Lung (tissue), 12 donors: ENCODE results near the gene P2RX6. TPM values are rescaled to one million over a fixed set of nuclear protein-coding genes. Genes with fewer than 3 reads are reported as not detected.

Source experiments
- ATAC-seq: fragments of 200-7000 bp; cut with Tn5 transposase; one replicate; pipeline ENCODE4 v1.9.1; 2020; ENCODE audit warnings: moderate number of reproducible peaks; ENCODE audit not compliant: insufficient read depth, low FRiP score
- DNase-seq, 3 donors: peaks; one replicate each; pipeline ENCODE4 v3.0.0-alpha.2; 2013 to 2017
- H3K27ac ChIP-seq, 2 donors: one replicate each; pipeline ENCODE4 v1.5.1; 2013; ENCODE audit warnings: mild to moderate bottlenecking in 2 of 2, moderate library complexity in 2 of 2, control low read depth in 1 of 2, inconsistent platforms in 1 of 2, low read depth in 1 of 2, low read length in 1 of 2
- H3K27me3 ChIP-seq, 3 donors: one replicate each; pipeline ENCODE4 v1.5.1; 2013; ENCODE audit warnings: low read length in 2 of 3; ENCODE audit not compliant: control insufficient read depth in 3 of 3, insufficient read depth in 3 of 3
- H3K36me3 ChIP-seq, 4 donors: one replicate each; pipeline ENCODE4 v1.5.1; 2013; ENCODE audit warnings: low read length in 4 of 4, mild to moderate bottlenecking in 1 of 4, moderate library complexity in 1 of 4; ENCODE audit not compliant: control insufficient read depth in 4 of 4, insufficient read depth in 4 of 4
- H3K4me1 ChIP-seq, 5 donors: one replicate each; pipeline ENCODE4 v1.5.1; 2013; ENCODE audit warnings: low read length in 5 of 5, mild to moderate bottlenecking in 2 of 5, moderate library complexity in 1 of 5; ENCODE audit not compliant: control insufficient read depth in 5 of 5, insufficient read depth in 5 of 5
- H3K4me3 ChIP-seq: one replicate; pipeline ENCODE4 v1.5.1; 2013; ENCODE audit warnings: mild to moderate bottlenecking, control low read depth, moderate library complexity
- H3K9ac ChIP-seq, 2 donors: one replicate each; pipeline ENCODE4 v1.5.1; 2013; ENCODE audit warnings: low read length in 2 of 2, control low read depth in 1 of 2; ENCODE audit not compliant: insufficient read depth in 1 of 2
- H3K9me3 ChIP-seq, 4 donors: one replicate each; pipeline ENCODE4 v1.5.1; 2013; ENCODE audit warnings: low read length in 3 of 4, mild to moderate bottlenecking in 1 of 4, moderate library complexity in 1 of 4; ENCODE audit not compliant: control insufficient read depth in 4 of 4, insufficient read depth in 3 of 4
- CTCF ChIP-seq: IDR thresholded peaks from 2 replicates; pipeline ENCODE4 v1.5.1; 2012; ENCODE audit warnings: mild to moderate bottlenecking; ENCODE audit errors: control extremely low read depth, extremely low read depth
- WGBS, 2 donors: extraction: QIAGEN DNeasy Blood & Tissue Kit; methylation state at CpG; one replicate each; pipeline ENCODE4 v1.1.7; 2013; 5-methylcytosine and 5-hydroxymethylcytosine counted together
- polyA plus RNA-seq, 2 donors: library from polyadenylated mRNA; stranded (reverse); fragments of 200-250 nt; gene quantifications; one replicate each; pipeline ENCODE4 v1.2.1, GENCODE V29; 2013
- total RNA-seq, 2 donors: library from RNA; depleted of rRNA in 1 of 2; stranded (reverse); fragments of >200 nt in 1 of 2; gene quantifications; one replicate each; pipeline ENCODE4 v1.2.1, GENCODE V29; 2014 to 2021
- donor health status: control.
- donor health status: control.
- donor health status: Bipolar disorder and iron deficiency.
- donor health status: healthy.
- donor health status: DM: yes; HTN: yes; CAD: no.

P2RX6 gene
- total and polyA plus RNA-seq, 4 donors, result 0.21 to 2.2 (median 0.93) TPM

- no peak overlapping the region for H3K4me3 ChIP-seq
- H3K9me3 ChIP-seq, result peaks cover 0 to 3% (median 0%) of the 10 kb centered on the region in 4 donors
- no peak for DNase-seq
- H3K4me1 ChIP-seq, result peaks cover 0 to 18% (median 6%) of the 10 kb centered on the region in 5 donors
- no peak for ATAC-seq
- H3K27ac ChIP-seq, result no peak overlapping the region
- peaks cover 0 to 3% (median 0%) of the 10 kb centered on the region in 3 donors for H3K27me3 ChIP-seq
- no peak for TF ChIP-seq CTCF
- H3K36me3 ChIP-seq, result no peaks in the 10 kb centered on the region
- no peak overlapping the region for H3K9ac ChIP-seq
- 85 to 88% methylated on average over 17 of the region's 17 CpGs for WGBS, 2 donors
Measured at GRCh38 chr22:20977516-20978170, 37.3 kb upstream of the P2RX6 start.

GRCh38 chr22:20978419-20978818 is 36.5 kb upstream of the P2RX6 start:
- WGBS, 2 donors, result 85 to 87% methylated on average over 2 of the region's 2 CpGs
- Histone ChIP-seq H3K4me1 (peaks cover 0 to 22% (median 10%) of the 10 kb centered on the region in 5 donors), H3K27me3 (peaks cover 0 to 3% (median 0%) of the 10 kb centered on the region in 3 donors), H3K9me3 (peaks cover 0 to 3% (median 0%) of the 10 kb centered on the region in 4 donors), H3K4me3 (no peak overlapping the region), H3K9ac (no peak overlapping the region), H3K36me3 (peaks cover 0 to under 1% (median 0%) of the 10 kb centered on the region in 4 donors), H3K27ac (no peak overlapping the region)
- DNase-seq (no peak), ATAC-seq (no peak)
- TF ChIP-seq CTCF, result no peak

DNA sequence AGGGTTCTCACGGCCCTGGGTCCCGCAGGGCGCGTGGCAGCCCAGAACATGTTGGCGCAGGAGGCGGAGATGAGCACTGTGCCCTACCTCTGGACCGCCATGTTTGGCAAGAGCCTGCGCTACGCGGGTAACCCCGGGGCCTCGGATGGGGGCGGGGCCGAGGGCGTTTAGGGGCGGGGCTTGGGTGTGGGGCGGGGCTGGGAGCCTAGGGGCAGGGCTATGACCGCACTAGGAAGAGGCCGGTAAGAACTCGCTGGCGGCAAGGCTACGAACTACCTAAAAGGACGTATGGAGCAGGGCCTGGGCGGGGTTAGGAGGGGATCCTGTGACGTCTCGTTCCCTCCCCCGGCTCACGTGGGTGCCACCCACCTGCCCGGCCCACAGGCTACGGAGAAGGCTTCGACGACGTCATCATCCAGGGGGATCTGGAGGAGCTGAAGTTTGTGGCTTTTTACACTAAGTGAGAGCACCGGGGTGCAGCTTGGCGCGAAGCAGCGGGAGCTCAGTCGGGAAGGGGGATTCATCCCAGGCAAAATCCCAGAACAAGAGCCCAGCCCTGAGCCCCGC is 35.6 kb upstream of the P2RX6 start:
- H3K27ac ChIP-seq, result no peak overlapping the region
- H3K9ac ChIP-seq, result peak overlapping the region in 1 of 2 donors; percentile 46
- peaks cover 0 to 6% (median 0%) of the 10 kb centered on the region in 4 donors for H3K36me3 ChIP-seq
- H3K9me3 ChIP-seq, result peaks cover 0 to 3% (median 0%) of the 10 kb centered on the region in 4 donors
- H3K4me3 ChIP-seq, result no peak overlapping the region
- peaks cover 0 to 3% (median 0%) of the 10 kb centered on the region in 3 donors for H3K27me3 ChIP-seq
- WGBS, 2 donors, result 15% methylated on average over 39 of the region's 39 CpGs
- ATAC-seq (peak; percentile 35), DNase-seq (peak; percentile 69 to 83 (median 79))
- TF ChIP-seq CTCF, result no peak
- peaks cover 0 to 24% (median 10%) of the 10 kb centered on the region in 5 donors for H3K4me1 ChIP-seq
